ENCODE results near the gene CHCHD3. TPM values are rescaled to one million over a fixed set of nuclear protein-coding genes. Genes with fewer than 3 reads are reported as not detected.
"Not testable (repeated sequence)": the region's sequence is repeated elsewhere in the genome, so short reads cannot be mapped to it uniquely, and the experiment has no call there.

The CHCHD3 gene
- total RNA-seq, 6 experiments from 2014 or later: 16.5 to 42.6 (median 21.6) TPM

- intact Hi-C loops (cut with DNase I): no loop called here
- Histone ChIP-seq H3K4me1 (no peaks in the 10 kb centered on the region), H3K36me3 (no peaks in the 10 kb centered on the region), H3K9me3 (no peaks in the 10 kb centered on the region), H3K27me3 (no peaks in the 10 kb centered on the region), H3K27ac (no peak overlapping the region), H3K4me3 (no peak overlapping the region)
- no peak for ATAC-seq
- 92% methylated on average over 5 of the region's 5 CpGs for WGBS (ENCODE audit: insufficient coverage, low coverage, low lambda C conversion rate, missing lambda C conversion rate)
- TF ChIP-seq CTCF (IDR thresholded peaks at IDR 0.05) (no peak), POLR2A (IDR thresholded peaks at IDR 0.05) (no peak)
- no peak for DNase-seq
These were observed 171.2 kb downstream of the CHCHD3 start for GRCh38 chr7:132910657-132911056.

GRCh38 chr7:132907380-132907940 lies 174.4 kb downstream of the CHCHD3 start:
- ATAC-seq (no peak), DNase-seq (no peak)
- TF ChIP-seq POLR2A (IDR thresholded peaks at IDR 0.05) (no peak), CTCF (IDR thresholded peaks at IDR 0.05) (no peak)
- 100% methylated on average over 2 of the region's 3 CpGs for WGBS (ENCODE audit: insufficient coverage, low coverage, low lambda C conversion rate, missing lambda C conversion rate)
- H3K27ac ChIP-seq: no peak overlapping the region
- no peaks in the 10 kb centered on the region for H3K4me1 ChIP-seq
- H3K27me3 ChIP-seq: no peaks in the 10 kb centered on the region
- H3K9me3 ChIP-seq: no peaks in the 10 kb centered on the region
- no peaks in the 10 kb centered on the region for H3K36me3 ChIP-seq
- intact Hi-C loops (cut with DNase I): no loop called here
- no peak overlapping the region for H3K4me3 ChIP-seq

- H3K36me3 ChIP-seq: no peaks in the 10 kb centered on the region
- H3K4me1 ChIP-seq: no peaks in the 10 kb centered on the region
- no peak for DNase-seq
- no peak overlapping the region for H3K4me3 ChIP-seq
- no peaks in the 10 kb centered on the region for H3K27me3 ChIP-seq
- intact Hi-C loops (cut with DNase I): no loop called here
- ATAC-seq: no peak
- no peaks in the 10 kb centered on the region for H3K9me3 ChIP-seq
- H3K27ac ChIP-seq: no peak overlapping the region
- TF ChIP-seq POLR2A (IDR thresholded peaks at IDR 0.05) (no peak), CTCF (IDR thresholded peaks at IDR 0.05) (no peak)
- WGBS (ENCODE audit: insufficient coverage, low coverage, low lambda C conversion rate, missing lambda C conversion rate): 84% methylated on average over 7 of the region's 7 CpGs
These were observed 175.6 kb downstream of the CHCHD3 start for GRCh38 chr7:132906193-132906835.

- DNase-seq; intact Hi-C loops (cut with DNase I); H3K4me3 ChIP-seq; H3K36me3 ChIP-seq; H3K27me3 ChIP-seq; ATAC-seq; H3K4me1 ChIP-seq; H3K9me3 ChIP-seq; H3K27ac ChIP-seq: not testable (repeated sequence)
- WGBS (ENCODE audit: insufficient coverage, low coverage, low lambda C conversion rate, missing lambda C conversion rate): 88% methylated on average over 5 of the region's 6 CpGs
These were observed 176.8 kb downstream of the CHCHD3 start for GRCh38 chr7:132905136-132905535.

GRCh38 chr7:132904209-132904608 lies 177.7 kb downstream of the CHCHD3 start:
- intact Hi-C loops (cut with DNase I): no loop called here
- Histone ChIP-seq H3K4me1 (no peaks in the 10 kb centered on the region), H3K4me3 (no peak overlapping the region), H3K36me3 (no peaks in the 10 kb centered on the region), H3K27me3 (no peaks in the 10 kb centered on the region), H3K27ac (no peak overlapping the region), H3K9me3 (no peaks in the 10 kb centered on the region)
- no peak for TF ChIP-seq POLR2A (IDR thresholded peaks at IDR 0.05)
- no peak for TF ChIP-seq CTCF (IDR thresholded peaks at IDR 0.05)
- no peak for ATAC-seq
- no peak for DNase-seq

- H3K4me3 ChIP-seq; H3K36me3 ChIP-seq; H3K4me1 ChIP-seq; H3K9me3 ChIP-seq; H3K27me3 ChIP-seq; DNase-seq; intact Hi-C loops (cut with DNase I); H3K27ac ChIP-seq; ATAC-seq: not testable (repeated sequence)
- WGBS (ENCODE audit: insufficient coverage, low coverage, low lambda C conversion rate, missing lambda C conversion rate): 81% methylated on average over 3 of the region's 3 CpGs
These were observed 179.6 kb downstream of the CHCHD3 start for GRCh38 chr7:132902294-132902693.

Measured in right lobe of liver (tissue), 6 donors.